HepG2 (cell line): Measurements from ENCODE around the gene NFKBIL1. TPM values are rescaled to one million over a fixed set of nuclear protein-coding genes. Genes with fewer than 3 reads are reported as not detected.

ENCODE experiments used
- ATAC-seq: fragments of 200-7000 bp; cut with Tn5 transposase; 3 replicates; pipeline ENCODE4 v1.9.1; 2020; ENCODE audit warnings: mild to moderate bottlenecking, moderate library complexity
- BruUV-seq: library from RNA; stranded (reverse); fragments of 400-500 nt; replicated peaks from 2 replicates; lab custom pipeline; 2021; lab: Mats Ljungman, UMichigan
- CTCF ChIA-PET: fragments of 300-600 bp; formaldehyde crosslinking; extraction: SDS; loops from one replicate; lab custom pipeline; 2021; ENCODE audit warnings: low total read pairs, inconsistent platforms, low intra/inter-chr PET ratio; lab: Yijun Ruan, JAX
- POLR2A ChIA-PET: fragments of 350-600 bp; sonication (Branson Sonifier 250); formaldehyde crosslinking; loops from one replicate; lab custom pipeline; 2020; ENCODE audit warnings: antibody characterized with exemption, inconsistent platforms; lab: Yijun Ruan, JAX
- DNase-seq: peaks from one replicate; pipeline ENCODE4 v3.0.0-alpha.2; 2015; ENCODE audit warnings: low spot score
- FAIRE-seq: peaks from 3 replicates; lab custom pipeline; 2011; peaks lifted over from hg19 to GRCh38; lab: Jason Lieb, UNC
- H2AFZ ChIP-seq: one replicate; pipeline ENCODE4 v1.6.1; 2011; ENCODE audit warnings: low read length, inconsistent platforms
- H3K27ac ChIP-seq: fragments of 300-600 bp; 3 replicates; pipeline ENCODE4 v1.8.0; 2011; ENCODE audit warnings: mixed run types, mild to moderate bottlenecking, mixed read lengths, low read length, inconsistent platforms; ENCODE audit not compliant: insufficient read depth; ENCODE audit errors: extremely low read length
- H3K27me3 ChIP-seq, 2 experiments: fragments of 200-600 bp in 1 of 2; 2 replicates in 1 of 2; 3 replicates in 1 of 2; pipeline versions ENCODE4 v1.6.0 to v1.8.0; 2011; ENCODE audit warnings: low read length in 2 of 2, mild to moderate bottlenecking in 2 of 2, moderate library complexity in 2 of 2, inconsistent platforms in 1 of 2; ENCODE audit not compliant: insufficient read depth in 2 of 2, control insufficient read depth in 1 of 2
- H3K36me3 ChIP-seq, 2 experiments: fragments of 200-600 bp in 1 of 2; replicated peaks in 1 of 2; 2 replicates in 1 of 2; 3 replicates in 1 of 2; pipeline versions ENCODE4 v1.5.1 to v1.8.0; 2011; ENCODE audit warnings: low read length in 2 of 2, inconsistent platforms in 1 of 2; ENCODE audit not compliant: insufficient read depth in 2 of 2, control insufficient read depth in 1 of 2
- H3K4me1 ChIP-seq: 2 replicates; pipeline ENCODE4 v1.5.1; 2012; ENCODE audit warnings: low read length, inconsistent platforms; ENCODE audit not compliant: insufficient read depth
- H3K4me2 ChIP-seq: 2 replicates; pipeline ENCODE4 v1.6.0; 2011; ENCODE audit warnings: low read depth, low read length, inconsistent platforms
- H3K4me3 ChIP-seq, 3 experiments: fragments of 200-600 bp in 1 of 3; sonication (generic), shearing (Covaris generic) in 1 of 3; replicated peaks in 1 of 3; 2 replicates each; pipeline ENCODE4 v1.5.1; 2011 to 2016; ENCODE audit warnings: low read length in 3 of 3, inconsistent platforms in 2 of 3, low read depth in 2 of 3, mild to moderate bottlenecking in 2 of 3, control low read depth in 1 of 3, mixed read lengths in 1 of 3; ENCODE audit not compliant: insufficient read depth in 1 of 3
- H3K79me2 ChIP-seq: one replicate; pipeline ENCODE4 v1.6.1; 2011; ENCODE audit warnings: low read length, inconsistent platforms; ENCODE audit not compliant: insufficient read depth
- H3K9ac ChIP-seq: 2 replicates; pipeline ENCODE4 v1.6.0; 2011; ENCODE audit warnings: mild to moderate bottlenecking, low read depth, low read length, inconsistent platforms; ENCODE audit not compliant: insufficient read depth
- H3K9me3 ChIP-seq: 2 replicates; pipeline ENCODE4 v1.5.1; 2012; ENCODE audit warnings: mild to moderate bottlenecking, low read length
- H4K20me1 ChIP-seq: 2 replicates; pipeline ENCODE4 v1.6.0; 2011; ENCODE audit warnings: inconsistent platforms, mild to moderate bottlenecking, low read length, moderate library complexity; ENCODE audit not compliant: insufficient read depth
- BATF2 ChIP-seq: sonication (generic); formaldehyde crosslinking; IDR thresholded peaks from 2 replicates; pipeline ENCODE4 v1.8.0; 2022; ENCODE audit warnings: mild to moderate bottlenecking, missing genetic modification reagents, moderate library complexity
- NFIB ChIP-seq: sonication (generic); formaldehyde crosslinking; IDR thresholded peaks from 2 replicates; pipeline ENCODE4 v1.9.0; 2021; ENCODE audit warnings: missing genetic modification reagents, mild to moderate bottlenecking, borderline replicate concordance
- PHF21A ChIP-seq: sonication (generic); formaldehyde crosslinking; IDR thresholded peaks from 2 replicates; pipeline ENCODE4 v1.5.0; 2020; ENCODE audit warnings: mild to moderate bottlenecking, missing genetic modification reagents
- ZNF501 ChIP-seq: sonication (generic); formaldehyde crosslinking; IDR thresholded peaks from 2 replicates; pipeline ENCODE4 v1.5.1; 2020; ENCODE audit warnings: mild to moderate bottlenecking, moderate library complexity, missing genetic modification reagents
- ZNF768 ChIP-seq: sonication (generic); formaldehyde crosslinking; IDR thresholded peaks from 2 replicates; pipeline ENCODE4 v1.4.0; 2020; ENCODE audit warnings: missing genetic modification reagents
- WGBS: methylation state at CpG from one replicate; pipeline ENCODE4 v1.1.6; 2017; ENCODE audit warnings: low lambda C conversion rate; 5-methylcytosine and 5-hydroxymethylcytosine counted together
- in situ Hi-C: cut with HindIII; loops from 2 replicates; pipeline ENCODE4 v1.10.0; 2017; ENCODE audit warnings: low pct_unique_long_range_greater_than_20kb; ENCODE audit not compliant: extremely low pct_ligation_motif_present
- intact Hi-C: fragments of 100-400 bp; cut with micrococcal nuclease; formaldehyde crosslinking; loops from one replicate; pipeline ENCODE4 v1.10.0; 2022; ENCODE audit not compliant: unreplicated experiment
- polyA plus RNA-seq, 8 experiments: library from polyadenylated mRNA; depleted of rRNA in 3 of 8; stranded (reverse) in 7 of 8; unstranded in 1 of 8; fragments of >200 nt; fragmentation: Illumina TruSeq in 4 of 8; extraction: Trizol in 4 of 8; gene quantifications; 2 replicates each; pipeline versions ENCODE4 v1.2.1 to v1.2.3, GENCODE V29; 2011 to 2016; ENCODE audit warnings: low read depth in 4 of 8, missing spikeins in 1 of 8, mixed read lengths in 1 of 8; ENCODE audit not compliant: insufficient read depth in 1 of 8
- total RNA-seq, 5 experiments: library from RNA; depleted of rRNA; stranded (reverse); fragments of >200 nt; fragmentation: Illumina TruSeq; extraction: Trizol; gene quantifications; 2 replicates each; pipeline ENCODE4 v1.2.3, GENCODE V29; 2016; ENCODE audit warnings: low read depth in 1 of 5
- TF ChIP-seq, protein P1 (sequence below): sonication (generic); formaldehyde crosslinking; IDR thresholded peaks from 2 replicates; pipeline ENCODE4 v1.8.1; 2023; ENCODE audit warnings: mild to moderate bottlenecking, missing genetic modification reagents
- TF ChIP-seq, protein P2 (sequence below): IDR thresholded peaks from 2 replicates; pipeline ENCODE4 v1.6.1; 2016; ENCODE audit warnings: mild to moderate bottlenecking, missing biosample characterization, missing genetic modification reagents

NFKBIL1 gene
- total and polyA plus RNA-seq, 2 of the 13 experiments (the other 11 are each of a cell fraction or from before 2014, with no cell fraction given) = 9.7 to 19.5 TPM

- TF ChIP-seq PHF21A (CRISPR knock-in tag) (no peak), ZNF501 (CRISPR knock-in tag) (no peak), NFIB (CRISPR knock-in tag) (no peak), ZNF768 (CRISPR knock-in tag) (no peak), BATF2 (CRISPR knock-in tag) (no peak)
- TF ChIP-seq, protein P1, sequence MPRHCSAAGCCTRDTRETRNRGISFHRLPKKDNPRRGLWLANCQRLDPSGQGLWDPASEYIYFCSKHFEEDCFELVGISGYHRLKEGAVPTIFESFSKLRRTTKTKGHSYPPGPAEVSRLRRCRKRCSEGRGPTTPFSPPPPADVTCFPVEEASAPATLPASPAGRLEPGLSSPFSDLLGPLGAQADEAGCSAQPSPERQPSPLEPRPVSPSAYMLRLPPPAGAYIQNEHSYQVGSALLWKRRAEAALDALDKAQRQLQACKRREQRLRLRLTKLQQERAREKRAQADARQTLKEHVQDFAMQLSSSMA (CRISPR knock-in tag) = 0 out of 2 replicates have a peak, but pooled peaks have one; percentile 7
- TF ChIP-seq, protein P2, sequence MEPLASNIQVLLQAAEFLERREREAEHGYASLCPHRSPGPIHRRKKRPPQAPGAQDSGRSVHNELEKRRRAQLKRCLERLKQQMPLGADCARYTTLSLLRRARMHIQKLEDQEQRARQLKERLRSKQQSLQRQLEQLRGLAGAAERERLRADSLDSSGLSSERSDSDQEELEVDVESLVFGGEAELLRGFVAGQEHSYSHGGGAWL = no peak
- Histone ChIP-seq H3K27ac (no peak overlapping the region), H4K20me1 (no peaks in the 10 kb centered on the region), H3K9me3 (no peaks in the 10 kb centered on the region), H3K4me2 (no peak overlapping the region; the same call in 1 of the 2 replicates), H3K9ac (no peak overlapping the region), H3K4me1 (peaks cover 25% of the 10 kb centered on the region), H3K4me3 (no peak overlapping the region), H3K27me3 (peaks cover 14 to 76% of the 10 kb centered on the region in 2 experiments; a peak in 4 of 5 replicates), H2AFZ (no peak overlapping the region), H3K79me2 (no peaks in the 10 kb centered on the region), H3K36me3 (no peaks in the 10 kb centered on the region)
- 44% methylated on average over 8 of the region's 8 CpGs for WGBS
- FAIRE-seq (no peak), DNase-seq (no peak), ATAC-seq (no peak)
- in situ Hi-C loops (no loop called here), intact Hi-C loops (loop anchor here (5.0 kb wide), 1 partner anchor 32 kb away; the partner anchor contains the start of genes ATP6V1G2 and NFKBIL1)
- POLR2A ChIA-PET = interaction anchor here (1.1 to 2.8 kb wide), 4 partner anchors 19 to 124 kb away, joined by 3 to 15 read pairs (median 6); partner anchors contain the start of genes ABHD16A, DDX39B and NFKBIL1
- CTCF ChIA-PET = interaction anchor here (1.3 to 3.2 kb wide), 3 partner anchors 19 to 1217 kb away, joined by 3 to 35 read pairs (median 5); partner anchors contain the start of gene NFKBIL1
- no TSS peak for BruUV-seq
Measured at GRCh38 chr6:31579546-31580437, 32.4 kb downstream of the NFKBIL1 start.
